Tibial nerve (tissue), 4 donors: ENCODE measurements around the gene ZNF319.

Source experiments
- CTCF ChIP-seq, 5 experiments: fragments of 200-600 bp in 3 of 5; fragments of 450-650 bp in 2 of 5; sonication (generic) in 3 of 5; IDR thresholded peaks; one replicate each; pipeline ENCODE4 v1.5.1; 2016 to 2019; ENCODE audit warnings: antibody characterized with exemption in 5 of 5, mild to moderate bottlenecking in 3 of 5, moderate library complexity in 2 of 5
- EP300 ChIP-seq, 2 donors: sonication (generic); formaldehyde crosslinking; IDR thresholded peaks; one replicate each; pipeline ENCODE4 v1.6.1; 2017; ENCODE audit warnings: antibody characterized with exemption in 2 of 2, mild to moderate bottlenecking in 1 of 2

DNA sequence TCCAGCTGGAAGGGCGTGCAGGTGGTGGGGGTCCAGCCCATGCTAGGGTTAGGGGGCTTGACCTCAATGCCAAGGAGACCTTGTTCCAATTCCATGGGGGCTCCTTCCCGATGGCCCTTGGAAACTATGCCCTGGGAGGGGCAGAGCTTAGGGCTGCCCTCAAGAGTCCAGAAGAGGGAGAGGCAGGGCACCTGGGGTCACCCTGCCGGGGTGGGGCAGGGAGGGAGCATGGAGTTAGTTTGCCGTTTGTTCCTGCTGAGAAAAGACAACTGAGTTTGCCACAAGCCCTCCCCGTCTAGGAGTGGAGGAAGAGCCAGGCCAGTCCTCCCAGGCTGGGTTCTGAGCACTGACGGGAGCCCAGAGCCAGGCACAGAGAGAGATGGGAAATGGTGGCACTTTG is 46.5 kb upstream of the ZNF319 start:
- TF ChIP-seq CTCF (IDR thresholded peaks at IDR 0.05): no peak
- TF ChIP-seq EP300 (IDR thresholded peaks at IDR 0.05): no peak
